Body of pancreas (tissue), 4 donors: ENCODE measurements around the gene AHCYL1.

ENCODE experiments used
- CTCF ChIP-seq, 7 experiments: fragments of 450-650 bp in 4 of 7; fragments of 200-600 bp in 3 of 7; sonication (generic) in 3 of 7; IDR thresholded peaks; one replicate each; pipeline ENCODE4 v1.5.1; 2016 to 2019; ENCODE audit warnings: antibody characterized with exemption in 7 of 7
- POLR2A ChIP-seq, 3 donors: fragments of 450-650 bp; IDR thresholded peaks; one replicate each; pipeline ENCODE4 v1.6.1; 2016; ENCODE audit warnings: antibody characterized with exemption in 3 of 3, mild to moderate bottlenecking in 2 of 3

GRCh38 chr1:110060662-110061060, 76.1 kb downstream of the AHCYL1 start:
- TF ChIP-seq CTCF (IDR thresholded peaks at IDR 0.05) (no peak), POLR2A (IDR thresholded peaks at IDR 0.05) (no peak)
